Raji (cell line): ENCODE data around the gene CHCHD3.

Experiments used
- POLR2A ChIP-seq: IDR thresholded peaks from 2 replicates; pipeline ENCODE4 v1.6.1; 2011; ENCODE audit warnings: low read depth, low read length, control low read depth; ENCODE audit not compliant: insufficient read depth

CHCHD3 gene

DNA sequence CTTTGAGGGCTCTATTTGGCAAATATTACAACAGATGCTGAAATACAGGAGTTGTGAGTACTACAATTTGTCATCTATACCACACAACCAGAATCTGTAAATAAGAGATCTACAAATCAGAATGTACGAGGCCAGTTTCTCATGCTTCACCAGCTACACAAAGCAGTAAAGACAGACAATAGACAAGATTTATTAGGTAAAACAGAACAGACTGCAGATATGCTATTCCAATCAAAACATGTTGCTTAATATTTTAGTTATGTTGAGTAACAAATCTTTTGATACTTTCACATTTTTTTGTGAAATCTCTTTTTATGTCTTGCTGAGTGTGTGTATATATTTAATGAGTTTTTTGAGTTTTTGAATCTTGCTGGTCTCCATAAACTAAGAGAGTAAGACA is 109.1 kb downstream of the CHCHD3 start:
- TF ChIP-seq POLR2A = no peak

DNA sequence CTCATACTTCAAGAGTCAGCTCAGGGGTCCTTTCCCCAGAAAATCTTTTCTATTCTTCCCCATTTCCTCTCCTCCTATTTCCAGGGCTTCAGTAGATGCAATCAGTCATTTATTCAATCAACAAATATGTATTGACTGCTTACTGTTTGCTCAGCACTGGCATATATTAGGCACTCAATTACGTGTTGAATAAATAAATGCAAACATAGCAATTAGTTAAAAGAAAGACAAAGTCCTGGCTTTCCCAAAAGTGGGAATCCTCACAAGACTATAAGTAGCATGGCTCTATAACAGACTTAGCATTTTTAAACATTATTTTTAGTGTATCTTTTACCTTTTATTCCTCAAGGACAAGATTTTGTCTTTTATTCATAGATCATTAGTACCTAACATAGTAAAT is 111.6 kb downstream of the CHCHD3 start:
- no peak for TF ChIP-seq POLR2A

DNA sequence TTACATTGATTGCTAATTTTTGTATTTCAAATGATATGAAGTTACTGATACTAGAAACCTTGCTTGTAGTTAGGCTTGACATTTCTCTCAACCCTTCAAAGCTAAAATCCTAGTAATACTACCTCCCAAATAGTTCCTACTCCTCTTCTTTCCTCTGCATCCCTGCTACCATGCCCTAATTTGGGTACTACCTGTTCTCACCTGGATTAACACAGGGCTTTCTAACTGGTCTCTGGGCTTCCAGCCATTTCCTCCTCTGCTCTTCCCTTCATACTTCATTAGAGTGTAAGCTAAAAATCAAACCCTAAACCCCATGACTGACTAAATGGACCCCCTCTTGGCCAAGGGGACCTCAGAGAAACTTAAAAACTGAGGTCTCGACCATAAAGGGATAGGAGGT is 112.4 kb downstream of the CHCHD3 start:
- TF ChIP-seq POLR2A = no peak

DNA sequence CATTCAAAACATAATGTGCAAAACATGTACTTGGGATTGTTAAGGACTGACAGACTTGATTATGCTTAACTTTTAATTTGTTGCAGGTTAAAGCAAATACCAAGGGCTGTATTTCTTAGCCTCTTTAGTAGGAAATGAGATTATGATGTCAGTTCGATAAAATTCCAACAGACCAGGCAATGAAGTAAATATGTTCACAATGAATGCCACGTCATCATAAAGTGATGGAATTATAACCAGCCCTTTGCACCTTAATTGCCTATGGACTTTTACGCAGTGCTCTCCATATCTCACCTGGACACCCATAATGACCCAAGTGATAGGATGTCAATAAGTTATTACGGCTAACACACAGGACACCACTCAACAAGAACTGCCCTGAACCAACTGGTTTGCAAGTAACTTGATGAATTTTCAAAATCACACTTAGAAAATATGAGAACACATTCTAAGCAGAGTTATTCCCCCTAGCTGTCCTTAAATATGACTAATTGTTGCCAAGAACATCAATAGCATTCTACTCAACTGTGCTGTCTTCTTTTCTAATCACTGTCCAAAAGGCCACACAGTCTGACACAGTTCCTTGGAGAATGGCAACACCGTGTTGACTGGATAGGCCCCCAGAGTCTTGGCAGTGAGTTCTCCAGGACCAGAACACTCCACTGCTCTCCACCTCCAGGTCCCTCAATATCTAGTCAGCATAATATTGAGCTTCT is 115.0 kb downstream of the CHCHD3 start:
- no peak for TF ChIP-seq POLR2A

DNA sequence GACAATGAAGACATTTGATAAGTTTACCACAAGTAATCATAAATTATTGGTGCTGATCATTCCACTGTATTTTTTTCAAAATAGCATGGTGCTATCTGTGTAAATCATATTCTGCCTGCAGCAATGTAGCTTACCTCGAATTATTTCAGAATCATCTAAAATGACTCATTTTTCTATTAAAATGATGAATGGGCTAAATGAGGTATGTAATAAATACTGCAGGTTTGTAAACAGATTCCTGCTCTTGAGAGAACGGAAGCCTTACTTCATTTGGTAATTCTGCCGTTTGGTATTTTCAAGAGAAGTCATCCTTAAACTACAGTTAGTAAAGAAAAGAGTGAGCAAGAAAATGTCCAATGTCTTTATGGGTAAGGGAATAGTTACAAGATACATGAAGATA is 115.9 kb downstream of the CHCHD3 start:
- no peak for TF ChIP-seq POLR2A

DNA sequence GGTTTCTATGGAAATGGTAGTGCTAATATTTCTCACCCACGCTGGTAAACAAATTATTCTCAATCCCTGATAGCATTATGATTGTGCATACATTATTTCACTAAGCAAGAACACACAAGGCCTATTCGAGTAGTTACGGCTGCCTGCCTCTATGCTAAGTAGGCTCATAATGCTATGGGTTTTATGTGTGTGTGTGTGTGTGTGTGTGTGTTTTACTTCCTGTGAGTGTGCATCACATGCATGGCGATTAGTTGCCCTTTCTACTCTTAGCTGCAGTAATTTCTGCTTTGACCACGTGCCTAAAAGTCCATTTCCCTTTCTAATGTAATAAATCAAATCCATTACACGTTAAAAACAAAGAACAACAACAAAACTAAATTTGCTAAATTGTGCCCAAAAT is 117.0 kb downstream of the CHCHD3 start:
- TF ChIP-seq POLR2A = no peak

DNA sequence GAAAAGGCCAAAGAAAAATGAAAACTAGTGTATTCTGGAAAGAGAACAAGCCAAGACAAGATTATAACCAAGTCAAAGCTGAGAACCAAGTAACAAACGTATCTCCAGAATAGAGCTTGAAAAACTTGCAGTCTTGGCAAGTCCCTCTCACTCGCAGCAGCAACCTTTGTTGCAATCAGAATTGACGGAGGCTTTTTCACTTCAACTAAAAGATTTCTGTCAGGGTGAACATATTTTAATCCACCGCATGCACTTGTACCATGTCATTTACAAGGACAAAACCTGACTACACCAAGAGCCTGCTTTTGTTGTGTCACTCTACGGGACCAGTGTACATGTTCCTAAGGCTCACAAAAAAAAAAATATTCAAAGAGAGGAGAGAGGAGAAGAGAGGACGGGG is 122.0 kb downstream of the CHCHD3 start:
- TF ChIP-seq POLR2A = no peak

DNA sequence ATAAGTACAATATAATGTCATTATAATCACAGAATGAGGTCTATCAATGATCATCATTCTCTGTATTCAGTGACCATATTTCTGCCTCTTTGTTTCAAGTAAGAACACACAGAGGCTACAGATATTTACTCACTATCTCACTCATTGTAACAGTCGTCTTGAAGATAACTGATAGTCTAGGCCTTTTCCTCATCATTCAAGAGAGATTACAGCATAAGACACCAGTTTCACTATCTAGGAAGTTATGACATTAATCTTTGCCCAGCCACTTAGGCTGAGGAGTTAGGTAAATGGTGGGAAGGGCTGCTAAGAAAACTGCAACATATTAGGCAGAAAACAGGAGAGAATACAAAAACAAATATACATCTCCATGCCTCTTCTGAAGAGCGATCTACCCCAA is 125.3 kb downstream of the CHCHD3 start:
- no peak for TF ChIP-seq POLR2A

DNA sequence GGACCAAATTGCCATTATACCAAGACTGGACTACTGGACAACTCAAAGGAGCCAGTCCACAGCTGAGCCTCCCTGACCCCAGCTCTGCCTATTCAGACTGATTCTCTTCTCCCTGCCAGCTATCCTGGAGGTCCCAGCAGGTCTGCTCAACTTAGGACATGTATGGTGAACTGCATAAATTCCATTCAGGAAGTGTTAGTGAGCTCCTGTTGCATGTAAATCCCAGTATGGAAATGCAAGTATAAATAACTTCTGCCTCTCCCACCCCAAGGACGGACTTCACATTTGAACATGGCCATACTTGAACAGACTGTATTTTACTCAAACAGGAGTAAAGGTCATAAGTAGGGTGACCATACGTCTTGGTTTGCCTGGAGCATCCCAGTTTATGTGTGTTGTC is 128.4 kb downstream of the CHCHD3 start:
- TF ChIP-seq POLR2A = no peak

DNA sequence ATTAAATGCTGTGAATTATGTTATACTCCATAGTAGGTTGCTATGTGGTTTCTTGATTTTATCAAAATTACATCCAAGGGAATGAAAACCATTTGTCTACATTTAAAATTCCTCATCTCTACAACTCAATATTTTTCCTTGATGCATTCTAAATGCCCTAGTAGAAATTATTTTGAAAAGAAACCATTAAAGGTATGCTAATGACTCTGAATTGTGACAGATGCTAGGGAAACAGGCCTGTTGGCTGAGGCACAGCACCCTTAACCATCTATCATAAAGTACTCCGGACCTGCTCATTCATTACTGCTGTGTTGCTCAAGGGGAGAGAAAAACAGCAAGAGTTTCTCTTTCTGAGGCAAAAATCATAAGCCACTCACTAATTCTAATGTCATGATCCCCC is 131.2 kb downstream of the CHCHD3 start:
- TF ChIP-seq POLR2A = no peak

DNA sequence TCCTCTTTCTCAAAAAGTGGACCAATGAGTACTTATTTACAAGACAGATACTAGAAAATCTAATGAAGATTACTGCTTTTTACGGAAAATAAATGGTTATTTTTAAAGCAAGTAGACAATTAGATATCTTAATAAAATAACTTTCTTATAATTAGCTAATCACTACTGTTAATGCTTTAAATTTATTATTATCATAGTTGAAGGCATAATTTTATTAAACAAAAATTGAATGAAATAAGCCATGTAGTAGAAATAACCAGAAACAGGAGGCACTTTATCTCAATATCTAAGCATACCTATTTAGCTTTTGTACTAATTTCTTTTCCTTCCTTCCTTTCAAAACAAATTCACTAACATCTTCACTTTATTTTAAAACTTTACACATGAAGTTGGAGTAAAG is 134.9 kb downstream of the CHCHD3 start:
- no peak for TF ChIP-seq POLR2A

DNA sequence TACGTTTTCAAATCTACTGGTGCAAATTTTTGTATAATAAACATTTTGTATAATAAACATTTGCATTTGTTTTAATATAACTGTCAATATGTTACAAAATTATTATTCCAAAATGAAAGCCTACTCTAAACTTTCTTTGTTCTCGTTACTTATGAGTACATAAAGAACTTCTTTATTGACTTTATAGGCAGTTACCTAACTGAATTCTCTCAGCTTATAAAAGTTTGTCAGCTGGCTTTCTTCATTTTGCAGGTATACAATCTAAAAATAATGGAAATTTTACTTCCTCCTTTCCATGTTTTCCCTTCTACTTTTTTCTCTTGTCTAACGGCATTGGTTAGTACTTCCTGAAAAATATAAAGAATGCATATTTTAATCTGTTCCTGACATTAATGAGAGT is 137.1 kb downstream of the CHCHD3 start:
- no peak for TF ChIP-seq POLR2A

DNA sequence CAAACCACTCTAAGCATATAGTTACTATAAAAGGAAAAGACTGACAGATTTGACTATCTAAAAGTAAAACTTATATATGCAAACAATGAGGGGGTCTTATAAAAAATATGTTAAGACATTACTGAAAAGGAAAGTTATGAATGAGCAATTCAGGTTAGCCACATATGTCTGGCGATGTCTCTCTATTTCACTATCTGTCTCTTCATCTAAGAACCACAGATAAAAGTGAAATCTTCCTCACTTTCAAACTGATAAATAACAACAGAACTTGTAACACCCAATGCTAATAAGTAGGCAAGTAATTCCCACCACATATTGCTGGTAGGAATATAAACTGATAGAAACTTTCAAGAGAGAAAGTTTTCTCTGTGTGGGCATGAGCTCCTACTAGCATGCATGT is 138.2 kb downstream of the CHCHD3 start:
- TF ChIP-seq POLR2A = no peak

DNA sequence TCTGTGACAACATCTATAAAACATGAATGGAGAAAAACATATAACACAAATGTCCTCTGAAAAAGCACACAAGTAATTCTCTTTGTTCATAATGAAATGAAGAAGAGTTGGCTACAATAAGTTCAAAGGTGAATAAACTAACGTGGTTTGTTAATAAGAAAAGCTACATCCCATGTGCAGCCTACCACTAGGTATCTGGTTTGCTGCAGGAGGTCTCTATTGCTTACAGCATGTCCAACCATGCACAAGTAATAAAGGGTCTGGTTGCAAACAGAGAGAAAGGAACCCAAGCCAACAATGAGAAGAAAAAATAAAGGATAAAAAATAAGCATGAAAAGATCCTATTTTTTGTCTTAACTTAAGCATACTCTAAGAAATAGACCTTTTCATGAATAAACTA is 139.2 kb downstream of the CHCHD3 start:
- TF ChIP-seq POLR2A = no peak

DNA sequence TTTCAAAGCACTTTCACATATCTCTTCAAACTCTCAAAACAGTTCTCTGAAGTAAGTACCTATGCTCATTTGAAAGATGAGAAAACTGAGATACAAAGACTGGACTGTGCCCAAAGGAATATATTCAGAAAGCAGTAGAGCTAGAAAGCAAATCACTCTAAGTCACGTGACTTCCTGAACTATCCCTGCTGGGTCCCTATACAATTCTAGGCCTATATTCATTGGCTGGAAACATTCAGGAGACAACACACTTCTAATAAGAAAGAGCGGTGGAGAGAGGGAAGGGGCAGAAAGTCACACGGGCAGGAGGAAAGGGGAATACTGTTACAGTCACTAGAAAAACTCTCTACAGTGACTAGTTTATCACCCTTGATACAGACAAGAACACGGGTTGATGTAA is 140.0 kb downstream of the CHCHD3 start:
- no peak for TF ChIP-seq POLR2A

DNA sequence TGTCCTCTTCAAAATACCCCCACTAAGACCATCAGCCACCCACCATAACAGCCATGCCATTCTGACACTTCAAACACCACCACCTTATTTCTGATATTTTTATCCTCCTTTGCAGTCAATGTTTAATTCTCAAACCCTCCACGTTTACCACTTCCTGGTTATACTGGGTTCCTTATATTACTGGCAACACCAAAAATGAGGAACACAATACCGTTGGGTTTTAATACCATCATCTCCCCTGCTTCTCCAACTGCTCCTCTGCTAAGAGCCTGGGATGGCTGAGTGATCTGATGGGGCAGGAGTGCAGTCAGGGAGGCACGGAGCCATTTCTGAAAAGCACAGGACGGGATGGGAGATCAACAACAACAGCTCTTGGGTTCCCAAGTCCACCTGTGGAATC is 140.5 kb downstream of the CHCHD3 start:
- TF ChIP-seq POLR2A = no peak

DNA sequence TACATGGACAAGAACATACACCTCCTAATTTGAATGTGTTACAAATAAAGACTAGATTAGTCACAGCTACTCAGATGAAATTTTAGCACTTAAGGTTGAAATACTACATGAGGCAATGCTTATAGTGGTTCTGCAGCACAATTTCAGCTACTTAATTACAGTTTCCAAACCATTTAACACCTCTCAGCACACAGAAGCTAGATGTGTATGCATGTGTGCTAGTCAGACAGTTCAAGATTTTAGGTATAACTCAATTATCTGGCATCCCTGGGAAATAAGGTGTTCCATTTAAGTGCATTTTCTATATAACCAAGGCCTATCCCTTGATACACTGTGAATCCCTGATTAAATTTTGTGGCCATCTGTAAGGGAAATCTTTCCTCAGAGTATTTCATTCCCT is 141.8 kb downstream of the CHCHD3 start:
- TF ChIP-seq POLR2A = no peak
